PC-3 (cell line): ENCODE results near the gene COA1.

Source experiments
- EZH2 ChIP-seq: fragments of 300-600 bp; sonication (generic); IDR thresholded peaks from one replicate; pipeline ENCODE4 v1.6.1; 2017; ENCODE audit warnings: antibody characterized with exemption, mild to moderate bottlenecking, low read length; ENCODE audit not compliant: unreplicated experiment
- EZH2phosphoT487 ChIP-seq: fragments of 300-600 bp; sonication (generic); IDR thresholded peaks from 2 replicates; pipeline ENCODE4 v1.6.1; 2018; ENCODE audit warnings: mild to moderate bottlenecking, antibody characterized with exemption, low read length, borderline replicate concordance
- TF ChIP-seq, protein P1 (sequence below): fragments of 300-600 bp; sonication (generic); conservative IDR thresholded peaks from 2 replicates; pipeline ENCODE4 v1.5.1; 2017; ENCODE audit warnings: antibody characterized with exemption, low read depth, mild to moderate bottlenecking, low read length

DNA sequence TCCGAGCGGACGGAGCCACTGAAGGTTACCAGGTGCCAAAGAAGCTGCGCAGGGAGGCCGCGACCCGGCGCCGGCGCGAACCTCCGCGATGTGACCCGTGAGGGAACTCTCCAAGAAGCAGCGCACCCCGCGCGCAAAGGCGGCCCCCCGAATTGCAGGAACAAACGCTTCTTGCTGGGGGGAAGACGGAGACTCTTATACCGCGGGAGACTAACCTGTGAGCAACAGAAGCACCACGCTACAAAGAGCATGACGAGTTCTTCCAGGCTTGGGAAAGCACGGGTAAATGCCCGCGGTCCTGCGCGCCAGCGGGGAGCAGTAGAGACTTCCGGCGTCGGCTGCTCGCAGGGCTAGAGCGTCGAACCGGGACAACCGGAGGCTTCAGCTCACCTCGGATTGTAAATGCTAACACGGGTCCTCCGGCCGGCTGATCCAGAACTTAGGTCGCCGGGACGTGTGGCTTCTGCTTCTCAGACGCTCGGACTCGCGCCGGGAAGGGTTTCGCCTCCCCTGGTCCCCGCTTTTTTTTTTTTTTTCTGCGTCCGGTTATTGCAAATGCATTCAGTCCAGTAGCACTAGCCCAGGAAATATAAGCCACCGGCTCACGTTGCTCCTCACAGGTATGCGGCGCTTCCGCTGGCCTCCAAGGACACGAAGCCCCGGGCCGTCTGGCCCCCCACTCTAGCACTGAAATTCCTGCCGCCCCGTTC is at the start of gene COA1:
- TF ChIP-seq, protein P1, sequence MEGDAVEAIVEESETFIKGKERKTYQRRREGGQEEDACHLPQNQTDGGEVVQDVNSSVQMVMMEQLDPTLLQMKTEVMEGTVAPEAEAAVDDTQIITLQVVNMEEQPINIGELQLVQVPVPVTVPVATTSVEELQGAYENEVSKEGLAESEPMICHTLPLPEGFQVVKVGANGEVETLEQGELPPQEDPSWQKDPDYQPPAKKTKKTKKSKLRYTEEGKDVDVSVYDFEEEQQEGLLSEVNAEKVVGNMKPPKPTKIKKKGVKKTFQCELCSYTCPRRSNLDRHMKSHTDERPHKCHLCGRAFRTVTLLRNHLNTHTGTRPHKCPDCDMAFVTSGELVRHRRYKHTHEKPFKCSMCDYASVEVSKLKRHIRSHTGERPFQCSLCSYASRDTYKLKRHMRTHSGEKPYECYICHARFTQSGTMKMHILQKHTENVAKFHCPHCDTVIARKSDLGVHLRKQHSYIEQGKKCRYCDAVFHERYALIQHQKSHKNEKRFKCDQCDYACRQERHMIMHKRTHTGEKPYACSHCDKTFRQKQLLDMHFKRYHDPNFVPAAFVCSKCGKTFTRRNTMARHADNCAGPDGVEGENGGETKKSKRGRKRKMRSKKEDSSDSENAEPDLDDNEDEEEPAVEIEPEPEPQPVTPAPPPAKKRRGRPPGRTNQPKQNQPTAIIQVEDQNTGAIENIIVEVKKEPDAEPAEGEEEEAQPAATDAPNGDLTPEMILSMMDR: no peak
- TF ChIP-seq EZH2: no peak
- no peak for TF ChIP-seq EZH2phosphoT487
